ENCODE measurements around the gene LINC01488. TPM values are rescaled to one million over a fixed set of nuclear protein-coding genes. Genes with fewer than 3 reads are reported as not detected.

Gene LINC01488
- total RNA-seq, 2 donors from 2014 or later: not detected

GRCh38 chr11:69447786-69448185 is 33.7 kb upstream of the LINC01488 start:
- no peak overlapping the region for H3K27ac ChIP-seq
- H3K4me3 ChIP-seq: no peak overlapping the region
- no peak for DNase-seq (ENCODE audit: low spot score)
- H3K27me3 ChIP-seq (replicated peaks; ENCODE audit: insufficient read depth): no peaks in the 10 kb centered on the region
- H3K36me3 ChIP-seq: no peaks in the 10 kb centered on the region
- TF ChIP-seq CTCF (IDR thresholded peaks at IDR 0.05): no peak
- H3K4me1 ChIP-seq (ENCODE audit: control insufficient read depth in 1 of 2, low read depth in 2 of 2): peaks cover 22 to 43% of the 10 kb centered on the region in 2 donors
- ATAC-seq (ENCODE audit: insufficient number of reproducible peaks, low FRiP score, low read depth): no peak
- no peaks in the 10 kb centered on the region for H3K9me3 ChIP-seq

- Histone ChIP-seq H3K27ac (no peak overlapping the region), H3K4me1 (ENCODE audit: control insufficient read depth in 1 of 2, low read depth in 2 of 2) (peaks cover 18 to 34% of the 10 kb centered on the region in 2 donors), H3K4me3 (no peak overlapping the region), H3K27me3 (replicated peaks; ENCODE audit: insufficient read depth) (no peaks in the 10 kb centered on the region), H3K9me3 (no peaks in the 10 kb centered on the region), H3K36me3 (no peaks in the 10 kb centered on the region)
- ATAC-seq (ENCODE audit: insufficient number of reproducible peaks, low FRiP score, low read depth) (no peak), DNase-seq (ENCODE audit: low spot score) (no peak)
- TF ChIP-seq CTCF (IDR thresholded peaks at IDR 0.05): no peak
Measured at GRCh38 chr11:69448471-69449284, 32.8 kb upstream of the LINC01488 start.

GRCh38 chr11:69449320-69450063 is 32.0 kb upstream of the LINC01488 start:
- H3K9me3 ChIP-seq: no peaks in the 10 kb centered on the region
- H3K27ac ChIP-seq: no peak overlapping the region
- no peak for ATAC-seq (ENCODE audit: insufficient number of reproducible peaks, low FRiP score, low read depth)
- H3K27me3 ChIP-seq (replicated peaks; ENCODE audit: insufficient read depth): no peaks in the 10 kb centered on the region
- peak overlapping the region; percentile 18 for H3K4me3 ChIP-seq
- H3K4me1 ChIP-seq (ENCODE audit: control insufficient read depth in 1 of 2, low read depth in 2 of 2): peaks cover 12 to 26% of the 10 kb centered on the region in 2 donors
- peak; percentile 25 for DNase-seq (ENCODE audit: low spot score)
- H3K36me3 ChIP-seq: no peaks in the 10 kb centered on the region
- TF ChIP-seq CTCF (IDR thresholded peaks at IDR 0.05): no peak

GRCh38 chr11:69450064-69450856 is 31.2 kb upstream of the LINC01488 start:
- no peak for TF ChIP-seq CTCF (IDR thresholded peaks at IDR 0.05)
- Histone ChIP-seq H3K4me3 (peak overlapping the region; percentile 18), H3K27ac (no peak overlapping the region), H3K27me3 (replicated peaks; ENCODE audit: insufficient read depth) (no peaks in the 10 kb centered on the region), H3K9me3 (no peaks in the 10 kb centered on the region), H3K36me3 (no peaks in the 10 kb centered on the region), H3K4me1 (ENCODE audit: control insufficient read depth in 1 of 2, low read depth in 2 of 2) (peaks cover 12 to 21% of the 10 kb centered on the region in 2 donors)
- ATAC-seq (ENCODE audit: insufficient number of reproducible peaks, low FRiP score, low read depth) (no peak), DNase-seq (ENCODE audit: low spot score) (no peak)

- no peak for DNase-seq (ENCODE audit: low spot score)
- no peak for ATAC-seq (ENCODE audit: insufficient number of reproducible peaks, low FRiP score, low read depth)
- no peak for TF ChIP-seq CTCF (IDR thresholded peaks at IDR 0.05)
- Histone ChIP-seq H3K36me3 (no peaks in the 10 kb centered on the region), H3K4me3 (no peak overlapping the region), H3K27ac (no peak overlapping the region), H3K27me3 (replicated peaks; ENCODE audit: insufficient read depth) (no peaks in the 10 kb centered on the region), H3K4me1 (ENCODE audit: control insufficient read depth in 1 of 2, low read depth in 2 of 2) (peaks cover 12 to 21% of the 10 kb centered on the region in 2 donors), H3K9me3 (no peaks in the 10 kb centered on the region)
Measured at GRCh38 chr11:69450857-69451220, 30.6 kb upstream of the LINC01488 start.
